OCI-LY7 (cell line): ENCODE results near the gene RAF1.

Source experiments
- CTCF ChIP-seq: fragments of 200-600 bp; sonication (generic); conservative IDR thresholded peaks from 2 replicates; pipeline ENCODE4 v1.5.1; 2014; ENCODE audit warnings: mild to moderate bottlenecking, antibody characterized with exemption, low read length, moderate library complexity, mixed read lengths
- EZH2phosphoT487 ChIP-seq: fragments of 200-600 bp; sonication (generic); IDR thresholded peaks from 2 replicates; pipeline ENCODE4 v1.6.1; 2018; ENCODE audit warnings: low read depth, borderline replicate concordance, mild to moderate bottlenecking, mixed run types, antibody characterized with exemption, low read length, moderate library complexity, mixed read lengths

DNA sequence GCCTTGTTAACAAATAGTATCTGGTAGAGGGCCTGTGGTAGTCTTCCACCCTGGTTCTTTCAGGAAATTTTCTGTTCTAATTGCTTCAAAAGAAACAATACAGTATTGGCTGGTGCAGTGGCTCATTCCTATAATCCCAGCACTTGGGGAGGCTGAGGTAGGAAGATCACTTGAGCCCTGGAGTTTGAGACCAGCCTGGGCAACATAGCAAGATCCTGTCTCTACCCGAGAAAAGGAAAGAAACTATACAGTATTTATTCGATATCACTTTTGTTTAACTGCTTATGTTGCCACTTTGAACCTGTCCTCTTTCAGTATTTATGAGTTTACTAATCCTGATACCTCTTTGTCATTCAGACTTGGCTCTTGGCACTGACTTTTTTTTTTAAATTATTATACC lies 102.5 kb downstream of the RAF1 start:
- TF ChIP-seq CTCF (no peak), EZH2phosphoT487 (no peak)
